Suprapubic skin (tissue), 4 donors: ENCODE results near the gene KRTAP10-9.

Experiments
- EP300 ChIP-seq: sonication (generic); formaldehyde crosslinking; IDR thresholded peaks from one replicate; pipeline ENCODE4 v1.6.1; 2017; ENCODE audit warnings: antibody characterized with exemption
- POLR2A ChIP-seq, 2 donors: fragments of 450-650 bp; IDR thresholded peaks; one replicate each; pipeline ENCODE4 v1.6.1; 2017; ENCODE audit warnings: antibody characterized with exemption in 2 of 2, mild to moderate bottlenecking in 2 of 2, moderate library complexity in 2 of 2
- POLR2AphosphoS5 ChIP-seq, 3 donors: sonication (generic); formaldehyde crosslinking; IDR thresholded peaks; one replicate each; pipeline ENCODE4 v1.6.1; 2017; ENCODE audit warnings: antibody characterized with exemption in 3 of 3
- TF ChIP-seq, protein P1 (sequence below), 2 donors: fragments of 200-600 bp in 1 of 2; fragments of 450-650 bp in 1 of 2; sonication (generic) in 1 of 2; IDR thresholded peaks; one replicate each; pipeline ENCODE4 v1.5.1; 2016 to 2019; ENCODE audit warnings: antibody characterized with exemption in 2 of 2, mild to moderate bottlenecking in 1 of 2, moderate library complexity in 1 of 2

DNA sequence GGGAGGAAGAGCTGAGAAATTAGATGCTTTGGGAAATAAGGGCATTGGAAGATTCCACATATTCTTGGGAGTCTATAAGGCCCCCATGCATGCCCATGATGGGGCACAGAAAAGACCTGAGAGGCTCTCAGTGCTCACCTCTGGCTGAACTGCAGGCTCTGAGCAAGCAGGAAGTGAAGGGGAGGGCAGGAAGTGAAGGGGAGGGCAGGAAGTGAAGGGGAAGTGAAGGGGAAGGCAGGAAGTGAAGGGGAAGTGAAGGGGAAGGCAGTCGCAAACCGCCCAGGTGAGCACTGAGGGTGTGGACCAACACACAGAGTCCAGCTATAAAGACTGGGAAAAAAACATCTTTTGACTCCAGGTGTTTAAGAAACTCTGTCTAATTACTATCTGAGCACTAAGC is 3.5 kb downstream of the KRTAP10-9 start:
- TF ChIP-seq, protein P1, sequence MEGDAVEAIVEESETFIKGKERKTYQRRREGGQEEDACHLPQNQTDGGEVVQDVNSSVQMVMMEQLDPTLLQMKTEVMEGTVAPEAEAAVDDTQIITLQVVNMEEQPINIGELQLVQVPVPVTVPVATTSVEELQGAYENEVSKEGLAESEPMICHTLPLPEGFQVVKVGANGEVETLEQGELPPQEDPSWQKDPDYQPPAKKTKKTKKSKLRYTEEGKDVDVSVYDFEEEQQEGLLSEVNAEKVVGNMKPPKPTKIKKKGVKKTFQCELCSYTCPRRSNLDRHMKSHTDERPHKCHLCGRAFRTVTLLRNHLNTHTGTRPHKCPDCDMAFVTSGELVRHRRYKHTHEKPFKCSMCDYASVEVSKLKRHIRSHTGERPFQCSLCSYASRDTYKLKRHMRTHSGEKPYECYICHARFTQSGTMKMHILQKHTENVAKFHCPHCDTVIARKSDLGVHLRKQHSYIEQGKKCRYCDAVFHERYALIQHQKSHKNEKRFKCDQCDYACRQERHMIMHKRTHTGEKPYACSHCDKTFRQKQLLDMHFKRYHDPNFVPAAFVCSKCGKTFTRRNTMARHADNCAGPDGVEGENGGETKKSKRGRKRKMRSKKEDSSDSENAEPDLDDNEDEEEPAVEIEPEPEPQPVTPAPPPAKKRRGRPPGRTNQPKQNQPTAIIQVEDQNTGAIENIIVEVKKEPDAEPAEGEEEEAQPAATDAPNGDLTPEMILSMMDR (IDR thresholded peaks at IDR 0.05), result no peak
- TF ChIP-seq POLR2A (IDR thresholded peaks at IDR 0.05), result no peak
- TF ChIP-seq POLR2AphosphoS5 (IDR thresholded peaks at IDR 0.05), result no peak
- TF ChIP-seq EP300, result no peak
